OCI-LY1 (cell line): Measurements from ENCODE around the gene CLUH.

Source experiments
- H2AFZ ChIP-seq: fragments of 200-600 bp; sonication (generic), shearing (Covaris generic); 2 replicates; pipeline ENCODE4 v1.6.0; 2014; ENCODE audit warnings: antibody characterized with exemption, mild to moderate bottlenecking, low read length
- H3F3A ChIP-seq: fragments of 200-600 bp; sonication (generic), shearing (Covaris generic); 2 replicates; pipeline ENCODE4 v1.6.0; 2014; ENCODE audit warnings: mild to moderate bottlenecking, antibody characterized with exemption, low read length, moderate library complexity; ENCODE audit not compliant: insufficient read depth
- H3K27ac ChIP-seq: fragments of 200-600 bp; sonication (generic); 2 replicates; pipeline ENCODE4 v1.5.1; 2014; ENCODE audit warnings: low read length, mixed run types, mild to moderate bottlenecking, low read depth; ENCODE audit not compliant: poor library complexity, severe bottlenecking
- H3K27me3 ChIP-seq: fragments of 200-600 bp; sonication (generic); 2 replicates; pipeline ENCODE4 v1.6.0; 2014; ENCODE audit warnings: antibody characterized with exemption, mild to moderate bottlenecking, low read length, moderate library complexity; ENCODE audit not compliant: insufficient read depth
- H3K36me3 ChIP-seq: fragments of 200-600 bp; sonication (generic); 2 replicates; pipeline ENCODE4 v1.6.1; 2014; ENCODE audit warnings: mild to moderate bottlenecking, antibody characterized with exemption, low read length, moderate library complexity, mixed read lengths; ENCODE audit not compliant: insufficient read depth
- H3K4me1 ChIP-seq: fragments of 200-600 bp; sonication (generic); 2 replicates; pipeline ENCODE4 v1.5.1; 2014; ENCODE audit warnings: mild to moderate bottlenecking, low read length, moderate library complexity; ENCODE audit not compliant: insufficient read depth, severe bottlenecking
- H3K4me2 ChIP-seq: fragments of 200-600 bp; sonication (generic), shearing (Covaris generic); 2 replicates; pipeline ENCODE4 v1.6.1; 2014; ENCODE audit warnings: low read length
- H3K4me3 ChIP-seq: fragments of 200-600 bp; sonication (generic); 2 replicates; pipeline ENCODE4 v1.5.1; 2014; ENCODE audit warnings: low read length, low read depth, mild to moderate bottlenecking, mixed read lengths; ENCODE audit not compliant: poor library complexity, severe bottlenecking
- H3K79me2 ChIP-seq: fragments of 200-600 bp; shearing (Covaris generic); 2 replicates; pipeline ENCODE4 v1.6.1; 2016; ENCODE audit warnings: mixed run types, low read length, mixed read lengths; ENCODE audit not compliant: insufficient read depth
- H3K9ac ChIP-seq: fragments of 200-600 bp; sonication (generic), shearing (Covaris generic); 2 replicates; pipeline ENCODE4 v1.6.1; 2014; ENCODE audit warnings: mild to moderate bottlenecking, low read length, mixed read lengths
- H3K9me2 ChIP-seq: fragments of 200-600 bp; sonication (generic), shearing (Covaris generic); 2 replicates; pipeline ENCODE4 v1.6.1; 2014; ENCODE audit warnings: low read depth, mild to moderate bottlenecking, low read length, mixed read lengths
- H3K9me3 ChIP-seq: fragments of 200-600 bp; shearing (Covaris generic); 2 replicates; pipeline ENCODE4 v1.6.1; 2014; ENCODE audit warnings: low read length, mixed read lengths
- H4K20me1 ChIP-seq: fragments of 200-600 bp; sonication (generic), shearing (Covaris generic); 2 replicates; pipeline ENCODE4 v1.6.0; 2016; ENCODE audit warnings: mild to moderate bottlenecking, low read length; ENCODE audit not compliant: insufficient read depth
- EZH2 ChIP-seq: fragments of 200-600 bp; sonication (generic), shearing (Covaris generic); IDR thresholded peaks from 2 replicates; pipeline ENCODE4 v1.8.0; 2017; ENCODE audit warnings: borderline replicate concordance, mixed run types, mild to moderate bottlenecking, antibody characterized with exemption, low read length, moderate library complexity, mixed read lengths
- TF ChIP-seq, protein P1 (sequence below): fragments of 200-600 bp; sonication (generic), shearing (Covaris generic); IDR thresholded peaks from 2 replicates; pipeline ENCODE4 v1.5.1; 2017; ENCODE audit warnings: mild to moderate bottlenecking, antibody characterized with exemption, low read length, moderate library complexity, mixed read lengths

Gene CLUH

DNA sequence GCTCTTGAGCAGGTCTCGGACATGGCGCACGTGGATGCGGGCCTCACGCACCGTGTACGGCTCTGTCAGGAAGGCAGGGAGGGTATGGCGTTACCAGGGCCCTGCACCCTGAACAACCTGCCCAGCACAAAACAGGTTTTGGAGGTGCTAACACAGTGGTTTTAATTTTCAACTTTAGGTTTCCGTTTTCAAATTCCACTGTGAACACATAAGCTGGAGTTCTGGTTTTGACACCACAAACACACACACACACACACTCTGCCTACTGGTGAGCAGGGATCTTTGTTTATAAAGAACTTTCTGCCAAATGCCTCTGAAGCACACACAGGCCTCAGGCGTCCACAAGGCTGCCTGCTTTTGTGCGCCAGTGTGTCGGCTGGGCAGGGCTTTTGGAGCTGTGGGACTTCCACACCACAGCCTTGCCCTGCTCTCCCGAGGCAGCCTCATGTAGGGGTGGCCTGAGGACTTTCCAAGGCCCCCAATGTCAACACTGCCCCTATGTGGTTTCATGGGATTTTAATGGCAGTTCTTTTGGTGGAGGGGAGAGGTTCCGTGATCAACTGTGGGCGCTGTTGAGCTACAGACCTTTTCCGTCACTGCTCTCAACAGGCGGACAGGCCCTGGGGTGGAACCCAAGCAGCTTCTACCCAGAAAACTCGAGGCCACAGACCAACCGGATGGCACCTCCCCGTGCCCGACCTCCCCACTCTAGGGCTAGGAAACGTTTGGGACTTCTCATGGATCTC, 9.4 kb downstream of the CLUH start:
- no peak overlapping the region for H3K4me2 ChIP-seq
- peaks cover 79% of the 10 kb centered on the region for H3K36me3 ChIP-seq
- TF ChIP-seq, protein P1, sequence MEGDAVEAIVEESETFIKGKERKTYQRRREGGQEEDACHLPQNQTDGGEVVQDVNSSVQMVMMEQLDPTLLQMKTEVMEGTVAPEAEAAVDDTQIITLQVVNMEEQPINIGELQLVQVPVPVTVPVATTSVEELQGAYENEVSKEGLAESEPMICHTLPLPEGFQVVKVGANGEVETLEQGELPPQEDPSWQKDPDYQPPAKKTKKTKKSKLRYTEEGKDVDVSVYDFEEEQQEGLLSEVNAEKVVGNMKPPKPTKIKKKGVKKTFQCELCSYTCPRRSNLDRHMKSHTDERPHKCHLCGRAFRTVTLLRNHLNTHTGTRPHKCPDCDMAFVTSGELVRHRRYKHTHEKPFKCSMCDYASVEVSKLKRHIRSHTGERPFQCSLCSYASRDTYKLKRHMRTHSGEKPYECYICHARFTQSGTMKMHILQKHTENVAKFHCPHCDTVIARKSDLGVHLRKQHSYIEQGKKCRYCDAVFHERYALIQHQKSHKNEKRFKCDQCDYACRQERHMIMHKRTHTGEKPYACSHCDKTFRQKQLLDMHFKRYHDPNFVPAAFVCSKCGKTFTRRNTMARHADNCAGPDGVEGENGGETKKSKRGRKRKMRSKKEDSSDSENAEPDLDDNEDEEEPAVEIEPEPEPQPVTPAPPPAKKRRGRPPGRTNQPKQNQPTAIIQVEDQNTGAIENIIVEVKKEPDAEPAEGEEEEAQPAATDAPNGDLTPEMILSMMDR: no peak; the same call in 1 of the 2 replicates
- TF ChIP-seq EZH2: no peak

DNA sequence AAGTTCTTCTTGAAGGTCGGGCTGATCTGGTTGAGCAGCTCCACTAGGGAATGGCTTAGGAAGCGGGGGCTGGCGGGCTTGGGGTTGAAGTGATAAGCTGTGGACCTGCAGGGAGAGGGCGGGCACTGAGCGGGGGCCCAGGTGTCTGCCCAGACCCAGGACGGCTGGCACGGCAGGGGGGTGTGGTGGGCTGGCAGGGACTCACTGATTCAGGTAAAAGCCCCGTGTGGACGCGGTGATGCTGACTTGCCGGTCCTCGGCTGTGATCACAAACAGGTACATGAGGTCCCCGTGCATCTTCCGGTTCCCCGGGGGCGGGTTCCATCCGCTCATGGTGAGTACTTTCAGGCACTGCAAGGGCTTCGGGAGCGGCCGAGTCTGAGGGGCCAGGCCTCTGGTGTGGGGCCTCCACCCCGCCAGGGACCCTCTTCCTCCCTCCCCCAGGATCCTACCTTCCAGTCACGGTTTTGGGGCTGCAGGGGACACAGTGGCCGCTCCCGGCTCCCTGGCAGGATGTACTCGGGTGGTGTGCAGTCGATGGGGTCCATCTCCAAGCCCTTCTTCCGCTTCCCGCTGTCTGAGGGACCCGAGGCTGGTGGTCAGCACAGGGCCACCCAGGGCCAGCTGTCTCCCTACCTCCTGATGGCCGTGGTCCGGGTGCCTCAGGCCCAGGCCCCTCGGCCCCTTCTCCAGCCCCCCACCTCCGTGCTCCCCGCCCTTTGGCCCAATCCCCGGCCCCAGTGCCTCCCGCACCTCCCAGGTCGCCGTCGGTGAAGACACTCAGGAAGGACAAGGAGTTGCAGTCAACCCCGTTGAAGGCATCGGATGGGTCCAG, 10.2 kb downstream of the CLUH start:
- TF ChIP-seq, protein P1: no peak
- no peak for TF ChIP-seq EZH2
- Histone ChIP-seq H3K27me3 (no peaks in the 10 kb centered on the region), H3K9ac (no peak overlapping the region), H3K4me2 (no peak overlapping the region), H3K79me2 (peaks cover 13% of the 10 kb centered on the region; the same call in 1 of the 2 replicates), H3K9me3 (no peaks in the 10 kb centered on the region), H4K20me1 (no peaks in the 10 kb centered on the region), H3F3A (no peaks in the 10 kb centered on the region), H3K27ac (no peak overlapping the region), H3K4me3 (no peak overlapping the region), H3K4me1 (no peaks in the 10 kb centered on the region), H3K9me2 (no peaks in the 10 kb centered on the region), H3K36me3 (peaks cover 80% of the 10 kb centered on the region), H2AFZ (no peak overlapping the region)

More for the DNA sequence above, 9.4 kb downstream of the CLUH start:
- H3F3A ChIP-seq: no peaks in the 10 kb centered on the region
- no peaks in the 10 kb centered on the region for H3K9me3 ChIP-seq
- no peak overlapping the region for H3K9ac ChIP-seq
- H3K4me1 ChIP-seq: no peaks in the 10 kb centered on the region
- no peaks in the 10 kb centered on the region for H3K9me2 ChIP-seq
- H2AFZ ChIP-seq: no peak overlapping the region
- no peak overlapping the region for H3K4me3 ChIP-seq
- H3K27me3 ChIP-seq: no peaks in the 10 kb centered on the region
- H3K27ac ChIP-seq: no peak overlapping the region
- H3K79me2 ChIP-seq: peaks cover 20% of the 10 kb centered on the region
- no peaks in the 10 kb centered on the region for H4K20me1 ChIP-seq

DNA sequence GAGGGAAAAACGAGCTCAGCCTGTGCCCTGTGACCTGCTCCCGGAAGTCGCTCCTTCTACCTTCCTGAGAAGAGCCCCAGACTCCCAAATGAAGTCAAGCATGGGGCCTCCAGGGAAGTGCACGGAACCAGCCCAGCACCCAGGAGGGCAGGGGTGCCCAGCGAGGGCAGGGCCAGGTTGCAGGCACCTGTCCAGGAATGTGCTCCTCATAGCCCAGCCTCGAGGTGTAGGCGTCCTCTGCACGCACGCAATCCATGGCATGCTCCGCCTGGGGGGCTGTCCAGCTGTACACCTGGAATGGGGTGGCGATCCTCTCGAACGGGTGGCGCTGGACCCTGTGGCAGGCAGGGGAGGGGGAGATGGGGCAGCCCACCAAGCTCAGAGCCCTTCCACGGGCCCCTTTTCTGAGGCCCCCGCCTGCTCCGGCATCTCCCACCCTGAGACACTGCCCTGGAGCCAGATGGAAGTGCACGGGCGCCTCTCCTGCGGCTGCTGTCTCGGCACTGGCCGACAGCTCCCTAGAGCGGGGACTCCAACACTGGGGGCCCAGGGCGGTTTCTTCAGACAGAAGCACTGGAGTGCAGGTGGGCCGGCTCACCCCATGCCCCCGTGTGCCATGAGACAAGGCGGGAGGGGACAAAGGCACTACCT, 10.9 kb downstream of the CLUH start:
- peaks cover 87% of the 10 kb centered on the region for H3K36me3 ChIP-seq
- no peaks in the 10 kb centered on the region for H3K9me3 ChIP-seq
- TF ChIP-seq EZH2: no peak
- TF ChIP-seq, protein P1: no peak
- H3K4me3 ChIP-seq: no peak overlapping the region
- H3K4me1 ChIP-seq: no peaks in the 10 kb centered on the region
- no peak overlapping the region for H3K9ac ChIP-seq
- H4K20me1 ChIP-seq: no peaks in the 10 kb centered on the region
- H3K9me2 ChIP-seq: no peaks in the 10 kb centered on the region
- no peak overlapping the region for H2AFZ ChIP-seq
- no peak overlapping the region for H3K27ac ChIP-seq
- peaks cover 5% of the 10 kb centered on the region; the same call in 1 of the 2 replicates for H3K79me2 ChIP-seq
- H3K4me2 ChIP-seq: no peak overlapping the region
- no peaks in the 10 kb centered on the region for H3F3A ChIP-seq
- no peaks in the 10 kb centered on the region for H3K27me3 ChIP-seq
